ENCODE results near the gene CDK19. TPM values are rescaled to one million over a fixed set of nuclear protein-coding genes. Genes with fewer than 3 reads are reported as not detected.
"Not testable (repeated sequence)": the region's sequence is repeated elsewhere in the genome, so short reads cannot be mapped to it uniquely, and the experiment has no call there.

CDK19 gene
- 1 to 10 TPM; 7.4 to 9.6 TPM for total RNA-seq
- long read RNA-seq, partial matches to known transcripts: 0 of 1 reads
- long read RNA-seq, other reads (novel, unspliced or antisense): 1 of 1 reads

DNA sequence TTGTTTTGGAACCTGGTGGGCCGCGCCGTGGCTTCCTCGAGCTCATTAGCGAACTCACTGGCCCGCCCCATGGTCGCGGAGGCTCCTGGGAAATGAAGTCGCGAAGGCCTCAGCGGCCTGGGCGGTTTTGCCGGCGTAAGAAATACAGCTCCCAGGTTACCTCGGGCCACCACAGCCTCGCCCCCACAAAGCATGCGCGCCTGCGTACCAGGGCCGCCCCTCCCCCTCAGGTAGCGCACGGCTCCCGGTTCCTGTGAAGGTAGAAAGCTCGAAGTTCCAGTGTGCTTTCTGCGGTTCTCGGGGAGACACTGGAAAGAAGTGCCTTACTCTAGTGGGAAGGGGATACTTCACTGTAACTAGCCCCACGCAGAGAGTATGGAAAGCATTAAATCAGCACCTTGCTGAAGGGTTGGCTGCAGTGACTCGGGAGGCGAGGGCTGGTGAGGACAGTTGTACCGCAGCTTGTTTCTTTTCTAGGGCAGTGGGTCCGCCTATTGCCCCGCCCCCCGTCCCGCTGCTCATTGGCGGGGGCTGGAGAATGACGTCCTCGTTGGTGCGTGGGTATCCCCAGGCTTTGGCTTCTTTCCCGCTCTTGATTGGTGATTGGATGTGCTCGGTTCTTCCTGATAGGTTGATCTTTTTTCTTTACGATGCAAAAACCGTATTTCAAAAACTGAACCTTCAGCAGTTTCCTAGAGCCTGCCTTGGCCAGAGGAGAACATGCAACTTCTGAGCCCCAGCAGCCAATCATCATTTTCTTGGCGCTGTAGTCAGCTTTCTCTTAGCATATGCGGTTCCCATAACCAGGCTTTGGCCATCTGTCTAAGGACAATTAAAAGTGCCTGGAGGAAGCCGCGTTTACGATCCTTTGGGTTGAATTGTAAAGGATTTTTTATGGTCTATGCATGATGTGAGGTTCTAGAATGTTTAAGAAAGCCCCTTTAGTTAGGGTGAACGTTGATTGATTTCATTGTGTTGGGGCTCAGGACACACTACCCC, at the start of gene CDK19:
Gene CDK19 (minus strand): TSS at position 59 of the 999 bp plus-strand sequence. CDS start 333 bp downstream, outside the sequence.
- intact Hi-C loops (cut with DNase I): loop anchor here in 1 of 2 donors (5.0 to 10.0 kb wide), 2 partner anchors 57 to 139 kb away; partner anchors contain the start of genes AMD1 and GTF3C6

DNA sequence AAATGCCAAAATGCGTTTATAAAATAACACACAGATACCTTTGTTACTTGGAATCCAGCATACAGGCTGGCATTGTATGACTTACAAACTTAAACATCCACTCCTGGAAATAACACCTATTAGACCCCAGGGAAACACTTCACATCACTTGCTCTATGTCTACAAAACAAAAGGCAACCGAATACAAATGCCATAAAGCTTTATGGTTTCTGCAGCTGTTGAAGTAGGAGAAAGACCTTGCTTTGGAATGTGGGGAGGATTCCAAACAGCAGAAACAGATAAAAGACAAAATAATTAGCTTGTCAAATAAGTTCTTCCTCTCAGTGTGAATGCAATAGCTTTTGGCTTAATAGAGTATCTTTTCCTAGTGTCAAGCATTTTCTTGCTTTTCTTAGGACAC, 49.6 kb upstream of the CDK19 start:
- intact Hi-C loops (cut with DNase I): no loop called here
- no peak for ATAC-seq
- no peak for DNase-seq

More for the DNA sequence above, at the start of gene CDK19:
- DNase-seq (peak; percentile 99), ATAC-seq (peak; percentile 96 to 97)

DNA sequence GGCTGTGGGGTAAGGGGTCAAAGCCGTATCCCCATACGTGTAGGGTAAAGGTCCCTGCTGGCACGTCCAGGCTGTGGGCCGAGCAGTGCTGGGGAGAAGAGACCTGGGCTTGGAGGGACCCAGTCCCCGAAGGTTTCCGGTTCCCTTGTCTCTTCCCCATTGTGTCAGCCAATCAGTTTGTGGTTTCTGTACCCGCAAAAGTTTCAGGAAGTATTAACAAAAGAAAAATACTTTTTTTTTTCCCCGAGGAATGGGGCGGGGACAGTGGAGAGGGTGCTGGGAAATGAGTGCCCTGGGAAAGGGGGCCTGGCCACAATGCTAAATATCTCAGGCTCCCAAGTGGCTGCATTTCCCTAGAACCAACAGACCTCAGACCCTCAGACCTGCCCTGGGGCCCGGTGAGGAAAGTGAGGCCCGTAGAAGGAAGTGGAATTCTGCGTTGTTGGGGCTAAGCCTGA, 44.1 kb upstream of the CDK19 start:
- intact Hi-C loops (cut with DNase I): no loop called here
- ATAC-seq (peak in 1 of 2 donors; percentile 52), DNase-seq (no peak)

DNA sequence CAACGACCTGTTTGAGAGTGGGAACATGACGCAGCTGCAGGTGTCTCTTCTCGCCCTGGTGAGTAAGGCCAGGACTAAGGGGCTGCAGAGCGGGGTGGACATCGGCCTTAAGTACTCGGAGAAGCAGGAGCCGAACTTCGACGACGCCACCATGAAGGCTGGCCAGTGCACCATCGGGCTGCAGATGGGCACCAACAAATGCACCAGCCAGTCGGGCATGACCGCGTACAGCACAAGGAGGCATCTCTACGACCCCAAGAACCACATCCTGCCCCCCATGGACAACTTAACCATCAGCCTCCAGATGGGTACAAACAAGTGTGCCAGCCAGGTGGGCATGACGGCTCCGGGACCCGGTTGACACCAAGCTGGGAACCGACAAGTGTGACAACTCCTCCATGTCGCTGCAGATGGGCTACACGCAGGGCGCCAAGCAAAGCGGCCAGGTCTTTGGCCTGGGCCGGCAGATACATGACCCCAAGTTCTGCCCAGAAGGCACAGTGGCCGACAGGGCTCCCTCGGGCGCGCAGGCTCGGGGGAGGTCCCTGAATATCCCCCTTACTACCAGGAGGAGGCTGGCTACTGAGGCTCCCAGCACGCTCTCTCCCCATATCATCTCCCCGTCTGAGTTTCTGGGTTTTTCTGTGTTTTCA, 43.4 kb upstream of the CDK19 start:
- intact Hi-C loops (cut with DNase I): no loop called here
- no peak for ATAC-seq

GRCh38 chr6:110858016-110858415, 42.7 kb upstream of the CDK19 start:
- DNase-seq (no peak), ATAC-seq (no peak)
- intact Hi-C loops (cut with DNase I): no loop called here

More for the DNA sequence above, 43.4 kb upstream of the CDK19 start:
- no peak for DNase-seq

GRCh38 chr6:110856296-110856695, 41.0 kb upstream of the CDK19 start:
- intact Hi-C loops (cut with DNase I): no loop called here
- ATAC-seq (no peak), DNase-seq (no peak)

DNA sequence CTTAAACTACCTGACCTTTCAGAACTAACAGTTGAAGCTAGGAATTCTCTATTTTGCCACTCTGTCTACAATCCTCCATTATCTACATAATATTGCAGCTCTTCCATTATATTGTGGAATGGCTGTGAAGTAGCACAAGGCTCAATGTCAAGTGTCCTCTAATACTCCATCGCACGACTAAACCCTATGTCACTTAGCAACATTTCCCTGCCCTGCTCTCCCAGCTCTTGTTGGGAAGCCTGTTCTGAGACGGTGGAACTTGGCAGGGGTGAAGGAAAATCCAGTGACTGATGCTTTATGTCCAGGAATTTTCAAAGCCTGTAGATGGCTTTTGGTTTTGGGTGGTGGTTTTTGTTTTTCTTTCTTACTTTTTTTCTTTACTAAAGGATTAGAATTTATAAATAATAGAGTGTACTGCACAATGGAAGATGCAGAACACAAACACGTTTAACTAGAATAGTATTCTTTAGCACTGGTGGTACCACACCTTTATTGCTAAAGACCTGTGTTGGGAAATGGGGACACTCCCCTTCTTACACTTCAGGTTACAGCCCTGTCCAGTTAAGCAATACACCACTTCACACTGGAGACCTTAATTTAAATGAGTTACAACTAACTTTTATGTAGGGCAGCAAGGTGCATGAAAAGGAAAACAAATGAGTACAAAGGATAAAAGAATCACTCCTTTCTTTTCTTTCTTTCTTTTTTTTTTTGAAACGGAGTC, 38.6 kb upstream of the CDK19 start:
- DNase-seq: no peak
- ATAC-seq: peak in 1 of 2 donors; percentile 37
- intact Hi-C loops (cut with DNase I): no loop called here

DNA sequence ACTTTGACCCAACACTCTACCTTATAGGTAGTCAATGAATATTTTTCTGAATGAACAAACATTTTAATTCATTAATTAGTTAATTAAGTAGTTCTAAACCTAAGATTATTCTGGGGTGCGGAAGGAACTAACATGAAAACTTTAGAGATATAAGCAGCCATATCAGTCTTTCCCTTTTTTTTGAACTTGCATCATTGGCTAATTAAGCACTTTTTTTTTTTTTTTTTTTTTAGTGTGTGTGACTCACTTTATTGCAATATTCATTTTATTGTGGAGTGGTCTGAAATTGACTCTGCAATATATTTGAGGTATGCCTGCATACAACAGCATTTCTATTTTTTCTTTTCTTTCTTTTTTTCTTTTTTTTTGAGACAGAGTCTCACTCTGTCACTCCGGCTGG, 37.5 kb upstream of the CDK19 start:
- DNase-seq (no peak), ATAC-seq (no peak)
- intact Hi-C loops (cut with DNase I): no loop called here

DNA sequence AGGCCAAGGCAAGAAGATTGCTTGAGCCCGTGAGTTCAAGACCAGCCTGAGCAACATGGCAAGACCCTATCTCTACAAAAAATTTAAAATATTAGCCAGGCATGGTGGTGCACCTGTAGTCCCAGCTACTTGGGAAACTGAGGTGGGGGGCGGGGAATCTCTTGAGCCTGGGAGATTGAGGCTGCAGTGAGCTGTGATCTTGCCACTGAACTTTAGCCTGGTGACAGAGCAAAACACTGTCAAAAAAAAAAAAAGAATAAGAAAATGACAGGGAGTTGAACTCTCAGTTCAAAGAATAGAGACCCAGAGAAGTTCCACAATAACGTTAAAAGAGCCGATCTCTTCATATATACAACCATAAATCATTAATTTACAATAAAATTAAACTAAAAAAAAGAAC, 34.5 kb upstream of the CDK19 start:
- DNase-seq: no peak
- intact Hi-C loops (cut with DNase I): no loop called here
- no peak for ATAC-seq

GRCh38 chr6:110841266-110841665, 26.0 kb upstream of the CDK19 start:
- DNase-seq (no peak), ATAC-seq (no peak)
- intact Hi-C loops (cut with DNase I): no loop called here

DNA sequence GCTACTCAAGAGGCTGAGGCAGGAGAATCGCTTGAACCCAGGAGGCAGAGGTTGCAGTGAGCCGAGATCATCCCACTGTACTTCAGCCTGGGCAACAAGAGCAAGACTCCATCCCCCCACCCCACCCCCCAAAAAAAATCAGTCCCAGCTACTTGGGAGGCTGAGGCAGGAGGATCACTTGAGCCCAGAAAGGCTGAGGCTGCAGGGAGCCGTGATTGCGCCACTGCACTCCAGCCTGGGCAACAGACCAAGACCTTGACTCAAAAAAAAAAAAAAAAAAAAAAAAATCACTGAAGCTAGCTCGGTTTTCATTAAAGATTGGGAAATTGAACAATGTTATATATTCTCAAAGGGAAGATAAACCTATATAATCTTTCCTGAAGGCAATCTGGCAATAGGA, 20.5 kb upstream of the CDK19 start:
- DNase-seq; ATAC-seq; intact Hi-C loops (cut with DNase I): not testable (repeated sequence)

DNA sequence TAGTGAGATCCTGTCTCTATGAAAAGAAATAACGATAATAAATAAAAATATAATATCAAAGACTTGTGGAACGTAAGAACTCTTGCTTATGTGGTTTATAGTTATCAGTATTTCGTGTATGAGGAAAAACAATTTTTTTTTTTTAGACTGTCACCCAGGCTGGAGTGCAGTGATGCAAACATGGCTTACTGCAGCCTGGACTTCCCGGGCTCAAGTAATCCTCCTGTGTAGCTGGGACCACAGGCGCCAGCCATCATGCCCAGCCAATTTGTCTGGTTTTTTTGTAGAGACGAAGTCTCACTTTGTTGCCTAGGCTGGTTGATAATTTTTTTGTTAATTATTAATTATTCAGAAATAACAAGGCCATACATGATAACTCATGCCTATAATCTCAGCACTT, 18.6 kb upstream of the CDK19 start:
- no peak for DNase-seq

DNA sequence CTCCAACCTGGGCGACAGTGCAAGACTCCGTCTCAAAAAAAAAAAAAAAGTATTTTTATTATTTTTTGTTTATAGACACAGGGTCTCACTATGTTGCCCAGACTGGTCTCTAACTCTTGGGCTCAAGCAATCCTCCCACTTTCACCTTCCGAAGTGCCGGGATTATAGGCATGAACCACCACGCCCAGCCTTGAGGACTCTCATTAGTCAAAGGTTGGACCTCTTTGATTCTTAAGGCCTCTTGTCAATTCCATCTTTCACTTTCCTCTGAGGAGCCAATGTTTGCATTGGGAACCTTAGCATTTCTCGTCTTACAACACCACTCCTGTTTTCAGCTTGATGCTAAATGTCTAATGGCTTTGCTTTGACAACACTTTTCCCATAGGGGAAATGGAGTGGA, 16.1 kb upstream of the CDK19 start:
- ATAC-seq: no peak
- DNase-seq: no peak
- intact Hi-C loops (cut with DNase I): no loop called here

More for the DNA sequence above, 18.6 kb upstream of the CDK19 start:
- no peak for ATAC-seq
- intact Hi-C loops (cut with DNase I): no loop called here

DNA sequence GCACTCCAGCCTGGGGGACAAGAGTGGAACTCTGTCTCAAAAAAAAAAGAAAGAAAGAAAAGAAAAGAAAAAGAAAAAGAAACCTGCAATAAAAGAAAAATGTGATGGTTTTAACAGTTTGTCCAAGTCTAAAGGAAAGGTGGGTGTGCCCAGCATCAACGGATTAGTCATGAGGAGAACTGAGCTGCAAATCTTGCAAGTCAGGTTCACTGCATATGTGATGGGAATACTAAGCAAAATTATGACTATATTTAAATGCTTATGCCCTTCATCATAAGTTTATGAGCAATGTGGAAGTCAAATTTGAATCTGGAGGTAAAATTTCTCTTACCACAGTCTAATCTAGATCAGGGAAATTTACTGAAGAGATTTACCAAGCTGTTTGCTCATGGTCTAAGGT, 13.1 kb upstream of the CDK19 start:
- peak in 1 of 2 donors; percentile 53 for ATAC-seq
- intact Hi-C loops (cut with DNase I): no loop called here

GRCh38 chr6:110826236-110827129, 11.2 kb upstream of the CDK19 start:
- ATAC-seq (peak; percentile 10 to 54), DNase-seq (no peak)
- intact Hi-C loops (cut with DNase I): no loop called here

More for the DNA sequence above, 13.1 kb upstream of the CDK19 start:
- no peak for DNase-seq

GRCh38 chr6:110823146-110823545, 7.9 kb upstream of the CDK19 start:
- intact Hi-C loops (cut with DNase I): no loop called here
- DNase-seq: no peak
- ATAC-seq: no peak

DNA sequence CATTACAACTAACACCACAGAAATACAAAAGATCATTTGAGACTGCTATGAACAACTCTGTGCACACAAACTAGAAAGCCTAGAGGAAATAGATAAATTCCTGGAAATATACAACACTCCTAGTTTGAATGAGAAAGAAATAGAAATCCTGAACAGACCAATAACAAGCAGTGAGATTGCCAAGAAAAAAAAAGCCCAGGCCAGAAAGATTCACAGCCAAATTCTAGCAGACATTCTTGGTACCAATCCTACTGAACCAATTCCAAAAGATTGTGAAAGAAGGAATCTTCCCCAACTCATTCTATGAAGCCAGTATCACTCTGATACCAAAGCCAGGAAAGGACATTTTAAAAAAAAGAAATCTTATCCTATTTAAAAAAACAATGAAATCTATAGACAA, 7.0 kb upstream of the CDK19 start:
- ATAC-seq (peak; percentile 60 to 74), DNase-seq (no peak)
- intact Hi-C loops (cut with DNase I): no loop called here

GRCh38 chr6:110816677-110817076, 1.4 kb upstream of the CDK19 start:
- no peak for DNase-seq
- intact Hi-C loops (cut with DNase I): loop anchor here in 1 of 2 donors (5.0 to 10.0 kb wide), 2 partner anchors 56 to 138 kb away; partner anchors contain the start of genes AMD1 and GTF3C6
- no peak for ATAC-seq
